Keratinocyte (primary cell): ENCODE measurements around the gene GAB2. TPM values are rescaled to one million over a fixed set of nuclear protein-coding genes. Genes with fewer than 3 reads are reported as not detected.

Experiments used
- DNase-seq: peaks from one replicate; pipeline ENCODE4 v3.0.0-alpha.2; 2011; ENCODE audit warnings: low read depth, missing footprints, low spot score
- FAIRE-seq: peaks from 2 replicates; lab custom pipeline; 2011; peaks lifted over from hg19 to GRCh38; lab: Jason Lieb, UNC
- H2AFZ ChIP-seq: 2 replicates; pipeline ENCODE4 v1.6.0; 2012; ENCODE audit warnings: low read length, control low read depth, inconsistent platforms; ENCODE audit not compliant: control insufficient read depth
- H3K27ac ChIP-seq: 2 replicates; pipeline ENCODE4 v1.5.1; 2011; ENCODE audit warnings: low read length; ENCODE audit not compliant: control insufficient read depth, insufficient read depth
- H3K27me3 ChIP-seq: 3 replicates; pipeline ENCODE4 v1.6.0; 2011; ENCODE audit warnings: low read length; ENCODE audit not compliant: control insufficient read depth, insufficient read depth; ENCODE audit errors: extremely low read depth
- H3K36me3 ChIP-seq, 2 experiments: 2 replicates in 1 of 2; 3 replicates in 1 of 2; pipeline ENCODE4 v1.5.1; 2011; ENCODE audit warnings: low read length in 2 of 2, mild to moderate bottlenecking in 1 of 2; ENCODE audit not compliant: control insufficient read depth in 2 of 2, insufficient read depth in 2 of 2; ENCODE audit errors: extremely low read depth in 1 of 2
- H3K4me1 ChIP-seq: 3 replicates; pipeline ENCODE4 v1.5.1; 2011; ENCODE audit warnings: low read length; ENCODE audit not compliant: control insufficient read depth, insufficient read depth; ENCODE audit errors: extremely low read depth
- H3K4me2 ChIP-seq: 3 replicates; pipeline ENCODE4 v1.6.0; 2011; ENCODE audit warnings: low read depth, low read length; ENCODE audit not compliant: control insufficient read depth, insufficient read depth; ENCODE audit errors: extremely low read depth
- H3K4me3 ChIP-seq, 3 experiments: fragments of 200-600 bp in 1 of 3; sonication (generic) in 1 of 3; 2 replicates in 2 of 3; 3 replicates in 1 of 3; pipeline ENCODE4 v1.5.1; 2011 to 2016; ENCODE audit warnings: low read length in 3 of 3, mild to moderate bottlenecking in 3 of 3, control low read depth in 2 of 3, inconsistent platforms in 1 of 3, low read depth in 1 of 3, mixed read lengths in 1 of 3, mixed run types in 1 of 3, moderate library complexity in 1 of 3; ENCODE audit not compliant: control insufficient read depth in 2 of 3, insufficient read depth in 2 of 3; ENCODE audit errors: extremely low read depth in 1 of 3
- H3K79me2 ChIP-seq: 2 replicates; pipeline ENCODE4 v1.6.0; 2012; ENCODE audit warnings: low read length; ENCODE audit not compliant: control insufficient read depth, insufficient read depth
- H3K9ac ChIP-seq: 3 replicates; pipeline ENCODE4 v1.6.0; 2011; ENCODE audit warnings: low read length; ENCODE audit not compliant: control insufficient read depth, insufficient read depth; ENCODE audit errors: extremely low read depth
- H3K9me1 ChIP-seq: 3 replicates; pipeline ENCODE4 v1.6.0; 2011; ENCODE audit warnings: low read length; ENCODE audit not compliant: control insufficient read depth, insufficient read depth; ENCODE audit errors: extremely low read depth
- H3K9me3 ChIP-seq: 2 replicates; pipeline ENCODE4 v1.5.1; 2012; ENCODE audit warnings: low read depth, low read length; ENCODE audit not compliant: control insufficient read depth
- H4K20me1 ChIP-seq: 3 replicates; pipeline ENCODE4 v1.6.0; 2011; ENCODE audit warnings: low read length; ENCODE audit not compliant: control insufficient read depth, insufficient read depth; ENCODE audit errors: extremely low read depth
- EZH2 ChIP-seq: IDR thresholded peaks from one replicate; pipeline ENCODE4 v1.6.1; 2012; ENCODE audit warnings: inconsistent platforms, mild to moderate bottlenecking, low read length, moderate library complexity
- dilution Hi-C: fragments of 300-500 bp; cut with MboI; formaldehyde crosslinking; loops from one replicate; pipeline ENCODE4 v1.7.0; 2020; ENCODE audit warnings: low sequenced_read_pairs; ENCODE audit not compliant: extremely low pct_ligation_motif_present
- polyA plus RNA-seq, 5 experiments: library from polyadenylated mRNA; depleted of rRNA in 3 of 5; stranded (reverse) in 3 of 5; stranded (forward) in 1 of 5; unstranded in 1 of 5; fragments of >200 nt; gene quantifications; 1 replicate in 1 of 5; 2 replicates in 3 of 5; 3 replicates in 1 of 5; pipeline versions ENCODE4 v1.2.1 to v1.2.3, GENCODE V29; 2011 to 2012; ENCODE audit warnings: missing spikeins in 2 of 5, low read depth in 1 of 5, low replicate concordance in 1 of 5
- TF ChIP-seq, protein P1 (sequence below), 3 experiments: IDR thresholded peaks in 1 of 3; conservative IDR thresholded peaks in 1 of 3; optimal IDR thresholded peaks in 1 of 3; 2 replicates in 2 of 3; 3 replicates in 1 of 3; pipeline versions ENCODE3 to v1.5.1; 2011; ENCODE audit warnings: low read length in 3 of 3, mild to moderate bottlenecking in 3 of 3, moderate library complexity in 2 of 3, control low read depth in 1 of 3, inconsistent platforms in 1 of 3; ENCODE audit not compliant: insufficient read depth in 2 of 3; ENCODE audit errors: extremely low read depth in 1 of 3

Gene GAB2
- polyA plus RNA-seq, 1 donor (not counting 4 experiments of a cell fraction or from before 2014, with no cell fraction given) = 0.68 TPM

DNA sequence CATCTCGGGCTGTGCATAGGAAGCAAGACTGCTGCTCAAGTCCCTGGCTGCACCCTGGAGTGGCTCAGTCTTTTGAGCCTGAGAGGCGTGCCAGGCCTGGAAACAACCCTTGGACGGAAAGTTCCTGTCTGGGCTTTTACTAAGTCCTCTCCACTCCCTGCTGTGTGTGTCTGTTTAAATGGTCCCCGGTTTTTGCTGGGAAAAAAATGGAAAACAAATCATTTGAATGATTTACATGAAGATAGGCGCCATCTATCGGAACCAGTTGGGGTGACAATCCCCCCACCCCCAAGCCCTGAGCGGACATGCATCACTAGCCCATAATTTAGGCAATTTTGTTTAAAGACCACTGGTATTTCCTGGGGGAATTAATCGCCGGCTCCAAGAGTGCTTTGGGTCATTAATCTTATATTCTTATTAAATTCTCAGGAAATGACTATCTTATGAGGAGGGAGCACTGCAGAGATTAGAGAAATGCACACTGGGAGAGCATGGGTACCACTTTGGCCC, 2.7 kb upstream of the GAB2 start:
- dilution Hi-C loops = no loop called here
- no peaks in the 10 kb centered on the region for H3K9me3 ChIP-seq
- H4K20me1 ChIP-seq = no peaks in the 10 kb centered on the region
- H3K9ac ChIP-seq = no peak overlapping the region
- H3K4me2 ChIP-seq = no peak overlapping the region
- H3K27me3 ChIP-seq = peaks cover 13% of the 10 kb centered on the region
- H3K4me3 ChIP-seq = no peak overlapping the region
- H3K27ac ChIP-seq = no peak overlapping the region
- no peak for TF ChIP-seq EZH2
- TF ChIP-seq, protein P1, sequence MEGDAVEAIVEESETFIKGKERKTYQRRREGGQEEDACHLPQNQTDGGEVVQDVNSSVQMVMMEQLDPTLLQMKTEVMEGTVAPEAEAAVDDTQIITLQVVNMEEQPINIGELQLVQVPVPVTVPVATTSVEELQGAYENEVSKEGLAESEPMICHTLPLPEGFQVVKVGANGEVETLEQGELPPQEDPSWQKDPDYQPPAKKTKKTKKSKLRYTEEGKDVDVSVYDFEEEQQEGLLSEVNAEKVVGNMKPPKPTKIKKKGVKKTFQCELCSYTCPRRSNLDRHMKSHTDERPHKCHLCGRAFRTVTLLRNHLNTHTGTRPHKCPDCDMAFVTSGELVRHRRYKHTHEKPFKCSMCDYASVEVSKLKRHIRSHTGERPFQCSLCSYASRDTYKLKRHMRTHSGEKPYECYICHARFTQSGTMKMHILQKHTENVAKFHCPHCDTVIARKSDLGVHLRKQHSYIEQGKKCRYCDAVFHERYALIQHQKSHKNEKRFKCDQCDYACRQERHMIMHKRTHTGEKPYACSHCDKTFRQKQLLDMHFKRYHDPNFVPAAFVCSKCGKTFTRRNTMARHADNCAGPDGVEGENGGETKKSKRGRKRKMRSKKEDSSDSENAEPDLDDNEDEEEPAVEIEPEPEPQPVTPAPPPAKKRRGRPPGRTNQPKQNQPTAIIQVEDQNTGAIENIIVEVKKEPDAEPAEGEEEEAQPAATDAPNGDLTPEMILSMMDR (optimal IDR thresholded peaks at IDR 0.05 in 1 of 3, IDR thresholded peaks at IDR 0.05 in 1 of 3, conservative IDR thresholded peaks at IDR 0.05 in 1 of 3; ENCODE audit: extremely low read depth in 1 of 3, insufficient read depth in 2 of 3, low read length in 3 of 3) = peak; percentile 46 to 64 (median 54)
- no peaks in the 10 kb centered on the region for H3K36me3 ChIP-seq
- H2AFZ ChIP-seq = no peak overlapping the region
- DNase-seq = no peak
- FAIRE-seq = no peak
- H3K4me1 ChIP-seq = peaks cover 20% of the 10 kb centered on the region
- H3K9me1 ChIP-seq = no peaks in the 10 kb centered on the region
- no peaks in the 10 kb centered on the region for H3K79me2 ChIP-seq

DNA sequence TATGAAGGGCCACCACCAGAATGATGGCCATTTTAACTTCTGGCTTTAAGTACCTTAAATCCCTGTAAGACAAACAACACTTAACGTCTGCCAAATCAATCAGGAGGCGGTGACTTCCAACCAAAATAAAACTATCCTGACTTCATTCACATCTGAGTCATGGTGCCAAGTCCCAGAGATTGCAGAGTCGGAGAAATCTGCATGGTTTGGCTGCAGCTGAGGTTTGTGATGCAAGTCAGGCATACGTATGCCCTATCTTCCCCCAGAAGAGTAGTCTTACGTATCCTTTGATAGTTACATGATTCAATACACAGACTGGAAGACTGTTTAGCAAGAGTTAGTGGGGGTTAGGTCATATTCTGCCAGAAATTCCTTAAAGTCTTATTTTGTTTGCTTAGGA, 1.7 kb upstream of the GAB2 start:
- Histone ChIP-seq H3K79me2 (no peaks in the 10 kb centered on the region), H3K36me3 (no peaks in the 10 kb centered on the region), H3K4me3 (no peak overlapping the region), H3K9me1 (no peaks in the 10 kb centered on the region), H3K4me1 (peaks cover 20% of the 10 kb centered on the region), H3K9ac (no peak overlapping the region), H2AFZ (no peak overlapping the region), H4K20me1 (no peaks in the 10 kb centered on the region), H3K9me3 (no peaks in the 10 kb centered on the region), H3K27me3 (peaks cover 13% of the 10 kb centered on the region), H3K4me2 (peak overlapping the region; percentile 86), H3K27ac (no peak overlapping the region)
- no peak for FAIRE-seq
- DNase-seq = no peak
- dilution Hi-C loops = no loop called here
- no peak for TF ChIP-seq EZH2
- TF ChIP-seq, protein P1 (optimal IDR thresholded peaks at IDR 0.05 in 1 of 3, IDR thresholded peaks at IDR 0.05 in 1 of 3, conservative IDR thresholded peaks at IDR 0.05 in 1 of 3; ENCODE audit: extremely low read depth in 1 of 3, insufficient read depth in 2 of 3, low read length in 3 of 3) = no peak
